ENCODE data around the gene FBLN7.

FBLN7 gene

DNA sequence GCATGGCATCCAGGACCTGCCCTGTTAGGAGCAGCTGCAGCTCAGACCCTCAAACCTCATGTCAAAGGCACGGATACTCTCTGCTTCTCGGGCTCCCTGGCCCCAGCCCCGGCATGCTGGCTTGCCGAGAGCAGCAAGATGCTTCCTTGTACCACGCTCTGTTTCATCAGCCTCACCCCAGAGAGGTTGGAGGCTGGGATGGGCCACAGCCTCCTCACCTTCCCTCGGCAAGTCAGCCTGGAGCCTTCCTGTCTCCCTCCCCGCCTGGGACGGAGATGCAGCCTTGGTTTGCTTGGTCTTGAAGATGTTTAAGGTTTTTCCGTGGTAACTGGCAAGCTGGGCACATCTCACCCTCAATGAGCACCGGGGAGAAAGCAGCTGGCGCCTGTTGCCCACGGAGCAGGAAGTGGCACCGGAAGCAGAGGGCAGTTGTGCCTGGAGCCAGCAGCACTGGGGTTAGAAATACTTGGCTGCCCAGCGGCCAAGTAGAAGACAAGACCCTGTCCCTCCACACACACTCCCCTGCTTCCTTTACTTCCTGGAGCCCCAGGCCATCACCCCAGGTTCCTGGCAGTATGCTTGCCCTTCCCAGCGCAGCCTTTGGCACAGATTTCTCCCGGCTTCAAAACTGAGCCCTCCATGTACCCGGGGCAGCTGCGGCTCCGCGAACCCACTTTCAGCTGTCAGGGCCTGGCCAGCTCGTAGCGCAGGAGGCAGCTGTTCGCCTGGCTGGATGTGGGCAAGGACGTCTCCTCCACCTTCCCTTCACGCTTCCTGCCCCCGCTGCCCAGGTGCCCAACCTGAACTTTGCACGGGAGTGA is 17.4 kb downstream of the FBLN7 start:
- H3K36me3 ChIP-seq, result no peaks in the 10 kb centered on the region
- no peak overlapping the region for H3K4me3 ChIP-seq (ENCODE audit: low read depth in 1 of 2, low read length in 1 of 2)
- TF ChIP-seq, protein P1, sequence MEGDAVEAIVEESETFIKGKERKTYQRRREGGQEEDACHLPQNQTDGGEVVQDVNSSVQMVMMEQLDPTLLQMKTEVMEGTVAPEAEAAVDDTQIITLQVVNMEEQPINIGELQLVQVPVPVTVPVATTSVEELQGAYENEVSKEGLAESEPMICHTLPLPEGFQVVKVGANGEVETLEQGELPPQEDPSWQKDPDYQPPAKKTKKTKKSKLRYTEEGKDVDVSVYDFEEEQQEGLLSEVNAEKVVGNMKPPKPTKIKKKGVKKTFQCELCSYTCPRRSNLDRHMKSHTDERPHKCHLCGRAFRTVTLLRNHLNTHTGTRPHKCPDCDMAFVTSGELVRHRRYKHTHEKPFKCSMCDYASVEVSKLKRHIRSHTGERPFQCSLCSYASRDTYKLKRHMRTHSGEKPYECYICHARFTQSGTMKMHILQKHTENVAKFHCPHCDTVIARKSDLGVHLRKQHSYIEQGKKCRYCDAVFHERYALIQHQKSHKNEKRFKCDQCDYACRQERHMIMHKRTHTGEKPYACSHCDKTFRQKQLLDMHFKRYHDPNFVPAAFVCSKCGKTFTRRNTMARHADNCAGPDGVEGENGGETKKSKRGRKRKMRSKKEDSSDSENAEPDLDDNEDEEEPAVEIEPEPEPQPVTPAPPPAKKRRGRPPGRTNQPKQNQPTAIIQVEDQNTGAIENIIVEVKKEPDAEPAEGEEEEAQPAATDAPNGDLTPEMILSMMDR (IDR thresholded peaks at IDR 0.05), result no peak
- H3K4me1 ChIP-seq (ENCODE audit: control insufficient read depth in 1 of 2, insufficient read depth in 1 of 2, low read depth in 1 of 2, low read length in 1 of 2), result peaks cover 4 to 8% of the 10 kb centered on the region in 2 experiments
- no peaks in the 10 kb centered on the region for H3K27me3 ChIP-seq
- H3K27ac ChIP-seq, result no peak overlapping the region
- H3K9me3 ChIP-seq, result no peaks in the 10 kb centered on the region

DNA sequence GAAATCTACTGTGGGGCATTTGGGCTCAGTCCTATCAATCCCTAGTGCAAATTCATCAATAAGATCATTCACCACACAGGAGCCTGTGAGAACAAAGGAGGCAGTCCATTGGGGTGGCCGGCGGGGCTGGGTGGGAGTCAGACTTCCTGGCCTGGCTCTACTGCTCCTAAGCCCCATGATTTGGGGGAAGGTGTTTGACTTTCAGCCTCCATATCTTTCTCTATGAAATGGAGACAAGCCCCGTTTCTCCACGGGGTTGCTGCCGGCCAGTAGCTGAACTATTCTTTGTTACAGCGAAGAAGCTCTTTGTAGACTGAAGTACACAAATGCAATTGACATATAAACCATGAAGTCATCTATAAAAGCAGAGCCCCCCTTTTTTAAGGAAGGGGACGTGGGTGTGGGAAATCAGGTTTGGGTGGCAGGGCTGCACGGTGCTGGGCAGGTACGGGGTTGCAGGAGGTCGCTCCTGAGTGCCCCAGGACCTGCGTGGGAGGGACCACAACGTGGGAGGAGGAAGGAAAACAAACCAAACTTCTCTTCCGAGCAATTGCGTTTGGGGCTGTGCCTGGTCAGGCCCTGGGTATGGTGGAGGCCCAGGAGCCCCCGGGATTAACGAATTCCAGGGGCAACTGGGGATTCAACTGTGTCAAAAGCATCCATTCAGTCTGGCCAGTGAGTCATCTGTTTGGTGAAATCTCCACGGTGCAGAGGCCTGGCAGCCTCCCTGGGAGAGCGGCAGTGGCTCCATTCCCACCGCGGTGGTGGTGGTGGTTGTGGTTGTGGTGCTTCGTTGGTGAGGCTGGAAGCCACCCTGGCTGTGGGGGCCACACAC is 18.2 kb downstream of the FBLN7 start:
- H3K4me3 ChIP-seq (ENCODE audit: low read depth in 1 of 2, low read length in 1 of 2), result no peak overlapping the region
- no peaks in the 10 kb centered on the region for H3K36me3 ChIP-seq
- no peaks in the 10 kb centered on the region for H3K27me3 ChIP-seq
- H3K9me3 ChIP-seq, result no peaks in the 10 kb centered on the region
- peaks cover 4 to 8% of the 10 kb centered on the region in 2 experiments for H3K4me1 ChIP-seq (ENCODE audit: control insufficient read depth in 1 of 2, insufficient read depth in 1 of 2, low read depth in 1 of 2, low read length in 1 of 2)
- TF ChIP-seq, protein P1 (IDR thresholded peaks at IDR 0.05), result no peak
- H3K27ac ChIP-seq, result no peak overlapping the region

DNA sequence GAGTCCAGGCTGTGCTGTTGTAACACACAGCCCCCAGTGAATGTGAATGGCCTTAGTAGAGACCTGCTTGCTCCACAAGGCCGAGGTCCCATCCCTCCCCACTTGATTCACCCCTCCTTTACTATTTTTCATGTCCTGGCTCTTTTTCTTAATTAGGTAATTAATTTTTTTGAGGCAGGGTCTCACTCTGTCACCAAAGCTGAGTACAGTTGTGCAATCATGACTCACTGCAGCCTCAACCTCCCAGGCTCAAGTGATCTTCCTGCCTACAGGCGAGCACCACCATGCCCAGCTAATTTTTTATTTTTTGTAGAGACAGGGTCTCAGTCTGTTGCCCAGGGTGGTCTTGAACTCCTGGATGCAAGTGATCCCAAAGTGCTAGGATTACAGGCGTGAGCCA is 19.3 kb downstream of the FBLN7 start:
- Histone ChIP-seq H3K4me1 (ENCODE audit: control insufficient read depth in 1 of 2, insufficient read depth in 1 of 2, low read depth in 1 of 2, low read length in 1 of 2) (peaks cover 4 to 8% of the 10 kb centered on the region in 2 experiments), H3K9me3 (no peaks in the 10 kb centered on the region), H3K36me3 (no peaks in the 10 kb centered on the region), H3K27me3 (no peaks in the 10 kb centered on the region), H3K4me3 (ENCODE audit: low read depth in 1 of 2, low read length in 1 of 2) (no peak overlapping the region), H3K27ac (no peak overlapping the region)
- TF ChIP-seq, protein P1 (IDR thresholded peaks at IDR 0.05), result no peak

DNA sequence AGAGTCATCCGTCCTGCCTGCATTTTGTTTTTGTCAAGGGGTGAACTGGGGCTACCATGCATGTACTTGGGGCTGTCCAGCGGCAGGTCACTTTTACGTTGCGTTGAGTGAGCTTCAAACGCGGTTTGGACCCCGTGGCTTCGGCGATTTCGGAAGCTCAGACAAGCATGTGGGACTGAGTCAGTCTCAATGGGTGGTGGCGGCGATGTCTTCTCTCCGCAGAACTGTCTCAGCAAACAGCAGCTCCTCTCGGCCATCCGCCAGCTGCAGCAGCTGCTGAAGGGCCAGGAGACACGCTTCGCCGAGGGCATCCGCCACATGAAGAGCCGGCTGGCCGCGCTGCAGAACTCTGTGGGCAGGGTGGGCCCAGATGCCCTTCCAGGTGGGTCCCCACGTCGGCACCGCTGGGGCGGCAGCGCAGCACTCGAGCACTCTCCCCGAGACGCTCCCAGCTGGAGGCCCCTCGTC is 21.3 kb downstream of the FBLN7 start:
- H3K4me3 ChIP-seq (ENCODE audit: low read depth in 1 of 2, low read length in 1 of 2), result no peak overlapping the region
- H3K27ac ChIP-seq, result no peak overlapping the region

More for the DNA sequence above, 21.3 kb downstream of the FBLN7 start:
- no peaks in the 10 kb centered on the region for H3K27me3 ChIP-seq
- H3K4me1 ChIP-seq (ENCODE audit: control insufficient read depth in 1 of 2, insufficient read depth in 1 of 2, low read depth in 1 of 2, low read length in 1 of 2), result peaks cover 4 to 8% of the 10 kb centered on the region in 2 experiments
- TF ChIP-seq, protein P1 (IDR thresholded peaks at IDR 0.05), result no peak
- H3K36me3 ChIP-seq, result no peaks in the 10 kb centered on the region
- H3K9me3 ChIP-seq, result no peaks in the 10 kb centered on the region
